Fibroblast of lung (primary cell): ENCODE measurements around the gene KCNH6.

Experiments
- CTCF ChIP-seq, 2 donors: IDR thresholded peaks in 1 of 2; conservative IDR thresholded peaks in 1 of 2; 1 replicate in 1 of 2; 2 replicates in 1 of 2; pipeline ENCODE4 v1.5.1; 2011 to 2012; ENCODE audit warnings: low read length in 2 of 2, control low read depth in 1 of 2, inconsistent platforms in 1 of 2, low read depth in 1 of 2, mild to moderate bottlenecking in 1 of 2
- EZH2 ChIP-seq: IDR thresholded peaks from 2 replicates; pipeline ENCODE4 v1.5.1; 2012; ENCODE audit warnings: low read length, control low read depth, mild to moderate bottlenecking; ENCODE audit errors: missing control alignments

DNA sequence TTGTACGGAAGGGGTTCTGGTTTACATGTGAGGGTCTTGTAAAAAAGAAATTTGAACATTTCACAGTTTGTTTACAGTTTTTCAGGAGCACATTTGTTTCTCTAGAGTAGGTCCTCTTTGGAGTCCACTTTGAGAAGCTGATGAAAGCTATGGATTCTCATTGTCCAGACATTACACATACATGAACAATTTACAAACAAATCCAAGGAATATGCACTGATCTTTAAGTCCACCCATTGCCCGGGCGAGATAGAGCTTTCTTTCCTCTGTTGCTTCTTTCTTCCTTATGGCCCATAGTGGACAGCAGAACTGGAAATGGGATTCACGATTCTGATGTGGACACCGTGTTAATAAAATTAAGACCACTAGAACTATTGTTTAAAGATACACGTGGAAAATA is 29.1 kb downstream of the KCNH6 start:
- TF ChIP-seq EZH2 (no peak), CTCF (conservative IDR thresholded peaks at IDR 0.05 in 1 of 2, IDR thresholded peaks at IDR 0.05 in 1 of 2; ENCODE audit: low read depth in 1 of 2, low read length in 2 of 2) (no peak)
